ENCODE measurements around the gene CELSR3. TPM values are rescaled to one million over a fixed set of nuclear protein-coding genes. Genes with fewer than 3 reads are reported as not detected.

CELSR3 gene
- 1.1 and 2.4 TPM in 2 replicates for total RNA-seq

GRCh38 chr3:48662753-48663488, at the start of gene CELSR3:
CELSR3 (minus strand) TSS chr3:48662886; CDS start chr3:48662634, 252 bp downstream.

GRCh38 chr3:48685603-48686511, 23.2 kb upstream of the CELSR3 start, which contains the start of gene NCKIPSD:
NCKIPSD (minus strand) TSS chr3:48685915; CDS start chr3:48685807, 108 bp downstream.

GRCh38 chr3:48635222-48636021, 27.3 kb downstream of the CELSR3 start, which contains the start of gene SLC26A6:
SLC26A6 (minus strand) TSS chr3:48635461; CDS start chr3:48635393, 68 bp downstream.

GRCh38 chr3:48621461-48621869, 41.2 kb downstream of the CELSR3 start, which contains the start of gene TMEM89:
TMEM89 (minus strand) TSS chr3:48621769; CDS start chr3:48621756, 13 bp downstream.

GRCh38 chr3:48609088-48610005, 53.3 kb downstream of the CELSR3 start, which contains the start of gene UQCRC1:
UQCRC1 (minus strand) TSS chr3:48609646; CDS start chr3:48609620, 26 bp downstream.

GRCh38 chr3:48595075-48595525, 67.6 kb downstream of the CELSR3 start, which contains the start of gene COL7A1:
COL7A1 (minus strand) TSS chr3:48595329; CDS start chr3:48595159, 170 bp downstream.

Small RNA genes lying within 50 kb of the gene (small RNA-seq; reads per million reads assigned to genes)
- not detected for gene AC141002.1 (ENCODE audit: low replicate concordance)

Other genes starting within 250 kb of the CELSR3 start
- gene PLXNB1, start 232.8 kb downstream of the CELSR3 start, total RNA-seq, result 16.9 and 37.4 TPM in 2 replicates
- 15.3 and 17.1 TPM in 2 replicates for gene CCDC51, start 222.8 kb downstream of the CELSR3 start, total RNA-seq
- gene TMA7, start 222.6 kb downstream of the CELSR3 start, total RNA-seq, result 108 and 139 TPM in 2 replicates
- 3.1 and 15.2 TPM in 2 replicates for gene ATRIP, start 216.1 kb downstream of the CELSR3 start, total RNA-seq
- 192 and 194 TPM in 2 replicates for gene SHISA5, start 158.7 kb downstream of the CELSR3 start, total RNA-seq
- 7.9 and 45.8 TPM in 2 replicates for gene PFKFB4, start 106.1 kb downstream of the CELSR3 start, total RNA-seq
- 2.2 and 25.1 TPM in 2 replicates for gene UCN2, start 99.1 kb downstream of the CELSR3 start, total RNA-seq
- 23.6 and 259 TPM in 2 replicates for gene COL7A1, start 67.6 kb downstream of the CELSR3 start, total RNA-seq
- 448 and 544 TPM in 2 replicates for gene UQCRC1, start 53.2 kb downstream of the CELSR3 start, total RNA-seq
- gene TMEM89, start 41.1 kb downstream of the CELSR3 start, total RNA-seq, result not detected in 2 replicates
- gene SLC26A6, start 27.4 kb downstream of the CELSR3 start, total RNA-seq, result 49.5 and 53.8 TPM in 2 replicates
- 21.9 and 23.8 TPM in 2 replicates for gene NCKIPSD, start 23.0 kb upstream of the CELSR3 start, total RNA-seq
- 38.7 and 39.9 TPM in 2 replicates for gene IP6K2, start 54.3 kb upstream of the CELSR3 start, total RNA-seq
- gene PRKAR2A, start 185.0 kb upstream of the CELSR3 start, total RNA-seq, result 35.5 and 73.4 TPM in 2 replicates
- gene SLC25A20, start 236.0 kb upstream of the CELSR3 start, total RNA-seq, result 17.1 and 18.6 TPM in 2 replicates

All from placental pericyte (primary cell).